WI38 (cell line): ENCODE data around the gene SMIM43.
A peak's percentile ranks its signal among the peaks of the same experiment; 100 is the strongest.

ENCODE experiments used
- H3K4me3 ChIP-seq: 2 replicates; pipeline ENCODE4 v1.5.1; 2011; ENCODE audit warnings: low read depth, mild to moderate bottlenecking, control low read depth, low read length
- TF ChIP-seq, protein P1 (sequence below): IDR thresholded peaks from 2 replicates; pipeline ENCODE4 v1.5.1; 2012; ENCODE audit warnings: low read depth, mild to moderate bottlenecking, control low read depth, low read length

SMIM43 gene

GRCh38 chr4:121720109-121720508 is 44.9 kb downstream of the SMIM43 start:
- H3K4me3 ChIP-seq, result no peak overlapping the region
- TF ChIP-seq, protein P1, sequence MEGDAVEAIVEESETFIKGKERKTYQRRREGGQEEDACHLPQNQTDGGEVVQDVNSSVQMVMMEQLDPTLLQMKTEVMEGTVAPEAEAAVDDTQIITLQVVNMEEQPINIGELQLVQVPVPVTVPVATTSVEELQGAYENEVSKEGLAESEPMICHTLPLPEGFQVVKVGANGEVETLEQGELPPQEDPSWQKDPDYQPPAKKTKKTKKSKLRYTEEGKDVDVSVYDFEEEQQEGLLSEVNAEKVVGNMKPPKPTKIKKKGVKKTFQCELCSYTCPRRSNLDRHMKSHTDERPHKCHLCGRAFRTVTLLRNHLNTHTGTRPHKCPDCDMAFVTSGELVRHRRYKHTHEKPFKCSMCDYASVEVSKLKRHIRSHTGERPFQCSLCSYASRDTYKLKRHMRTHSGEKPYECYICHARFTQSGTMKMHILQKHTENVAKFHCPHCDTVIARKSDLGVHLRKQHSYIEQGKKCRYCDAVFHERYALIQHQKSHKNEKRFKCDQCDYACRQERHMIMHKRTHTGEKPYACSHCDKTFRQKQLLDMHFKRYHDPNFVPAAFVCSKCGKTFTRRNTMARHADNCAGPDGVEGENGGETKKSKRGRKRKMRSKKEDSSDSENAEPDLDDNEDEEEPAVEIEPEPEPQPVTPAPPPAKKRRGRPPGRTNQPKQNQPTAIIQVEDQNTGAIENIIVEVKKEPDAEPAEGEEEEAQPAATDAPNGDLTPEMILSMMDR, result no peak

GRCh38 chr4:121717680-121718237 is 47.2 kb downstream of the SMIM43 start:
- H3K4me3 ChIP-seq, result no peak overlapping the region
- TF ChIP-seq, protein P1, result no peak

GRCh38 chr4:121714548-121714947 is 50.4 kb downstream of the SMIM43 start:
- no peak overlapping the region for H3K4me3 ChIP-seq
- TF ChIP-seq, protein P1, result no peak

DNA sequence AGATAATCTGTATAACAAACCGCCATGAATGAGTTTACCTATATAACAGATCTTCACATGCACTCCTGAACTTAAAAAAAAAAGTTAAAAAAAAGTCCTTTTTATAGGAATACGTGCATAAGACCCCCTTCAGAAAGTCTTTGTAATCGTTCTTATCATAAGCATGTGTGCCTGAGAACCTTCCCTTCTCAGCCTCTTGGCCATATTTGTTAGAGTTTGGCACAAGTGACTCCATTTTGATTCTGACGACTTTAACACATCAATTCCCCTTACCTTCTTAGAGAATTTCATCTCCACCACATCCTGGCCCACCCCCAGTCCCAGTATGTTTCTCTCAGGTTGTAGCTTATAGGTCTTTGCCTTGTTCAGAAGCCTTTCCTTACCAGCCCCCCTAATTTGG is 52.2 kb downstream of the SMIM43 start:
- no peak overlapping the region for H3K4me3 ChIP-seq
- TF ChIP-seq, protein P1, result no peak

GRCh38 chr4:121712001-121712651 is 52.8 kb downstream of the SMIM43 start:
- TF ChIP-seq, protein P1, result no peak
- no peak overlapping the region for H3K4me3 ChIP-seq

- TF ChIP-seq, protein P1, result no peak
- peak overlapping the region; percentile 50 for H3K4me3 ChIP-seq
Observed at GRCh38 chr4:121711263-121712000, 53.5 kb downstream of the SMIM43 start.
